Endothelial cell of umbilical vein (primary cell): ENCODE measurements around the gene PTGES3L. TPM values are rescaled to one million over a fixed set of nuclear protein-coding genes. Genes with fewer than 3 reads are reported as not detected.

Experiments
- BruUV-seq: library from RNA; stranded (reverse); fragments of 400-500 nt; replicated peaks from 2 replicates; lab custom pipeline; 2021; lab: Mats Ljungman, UMichigan
- CTCF ChIA-PET: fragments of 300-600, 350-600 bp; sonication (Branson Sonifier 250); formaldehyde crosslinking; loops from one replicate; lab custom pipeline; 2021; ENCODE audit warnings: antibody characterized with exemption, inconsistent platforms; lab: Charles Lee
- POLR2A ChIA-PET: fragments of 300-600, 350-600 bp; sonication (Branson Sonifier 250); formaldehyde crosslinking; loops from one replicate; lab custom pipeline; 2021; ENCODE audit warnings: antibody characterized with exemption, inconsistent platforms; lab: Charles Lee
- DNase-seq: peaks from one replicate; pipeline ENCODE4 v3.0.0-alpha.2; 2011; ENCODE audit warnings: low read depth, low spot score
- FAIRE-seq: peaks from 2 replicates; lab custom pipeline; 2011; peaks lifted over from hg19 to GRCh38; lab: Jason Lieb, UNC
- H2AFZ ChIP-seq: 2 replicates; pipeline ENCODE4 v1.6.0; 2012; ENCODE audit warnings: low read depth, low read length, control low read depth, inconsistent platforms
- H3K27ac ChIP-seq: 2 replicates; pipeline ENCODE4 v1.5.1; 2011; ENCODE audit warnings: low read depth, mild to moderate bottlenecking, control low read depth, low read length, moderate library complexity; ENCODE audit not compliant: insufficient read depth
- H3K27me3 ChIP-seq, 2 experiments: 2 replicates each; pipeline versions ENCODE4 v1.6.0 to v1.6.1; 2011; ENCODE audit warnings: low read length in 2 of 2, mixed read lengths in 1 of 2; ENCODE audit not compliant: control insufficient read depth in 2 of 2, insufficient read depth in 2 of 2
- H3K36me3 ChIP-seq, 2 experiments: 2 replicates in 1 of 2; 3 replicates in 1 of 2; pipeline ENCODE4 v1.5.1; 2011; ENCODE audit warnings: low read length in 2 of 2, mild to moderate bottlenecking in 1 of 2, moderate library complexity in 1 of 2; ENCODE audit not compliant: control insufficient read depth in 2 of 2, insufficient read depth in 2 of 2; ENCODE audit errors: extremely low read depth in 1 of 2
- H3K4me1 ChIP-seq: 3 replicates; pipeline ENCODE4 v1.5.1; 2011; ENCODE audit warnings: mild to moderate bottlenecking, low read length; ENCODE audit not compliant: control insufficient read depth, insufficient read depth; ENCODE audit errors: extremely low read depth
- H3K4me2 ChIP-seq: 2 replicates; pipeline ENCODE4 v1.6.1; 2011; ENCODE audit warnings: low read length, control low read depth, mixed read lengths; ENCODE audit not compliant: insufficient read depth
- H3K4me3 ChIP-seq, 3 experiments: fragments of 200-600 bp in 1 of 3; sonication (generic), shearing (Covaris generic) in 1 of 3; replicated peaks in 1 of 3; 2 replicates each; pipeline ENCODE4 v1.5.1; 2011 to 2016; ENCODE audit warnings: control low read depth in 3 of 3, low read length in 3 of 3, mild to moderate bottlenecking in 2 of 3, inconsistent platforms in 1 of 3, low read depth in 1 of 3, moderate library complexity in 1 of 3; ENCODE audit not compliant: insufficient read depth in 1 of 3
- H3K79me2 ChIP-seq: 2 replicates; pipeline ENCODE4 v1.6.0; 2012; ENCODE audit warnings: low read length, inconsistent platforms; ENCODE audit not compliant: control insufficient read depth, insufficient read depth
- H3K9ac ChIP-seq: replicated peaks from 2 replicates; pipeline ENCODE3; 2011; ENCODE audit warnings: low read length, control low read depth; ENCODE audit not compliant: insufficient read depth; ENCODE audit errors: extremely low read depth
- H3K9me1 ChIP-seq: replicated peaks from 3 replicates; pipeline ENCODE4 v1.6.0; 2011; ENCODE audit warnings: mild to moderate bottlenecking, low read length; ENCODE audit not compliant: control insufficient read depth, insufficient read depth; ENCODE audit errors: extremely low read depth
- H3K9me3 ChIP-seq: replicated peaks from 2 replicates; pipeline ENCODE4 v1.5.1; 2012; ENCODE audit warnings: low read length, inconsistent platforms; ENCODE audit not compliant: control insufficient read depth, insufficient read depth
- H4K20me1 ChIP-seq: replicated peaks from 2 replicates; pipeline ENCODE3; 2011; ENCODE audit warnings: mild to moderate bottlenecking, low read length; ENCODE audit not compliant: control insufficient read depth, insufficient read depth; ENCODE audit errors: extremely low read depth
- EZH2 ChIP-seq: IDR thresholded peaks from 2 replicates; pipeline ENCODE4 v1.6.1; 2012; ENCODE audit warnings: borderline replicate concordance, low read depth, mild to moderate bottlenecking, moderate library complexity, low read length, inconsistent platforms; ENCODE audit not compliant: severe bottlenecking
- FOS ChIP-seq: IDR thresholded peaks from 2 replicates; pipeline ENCODE4 v1.6.1; 2011; ENCODE audit warnings: mild to moderate bottlenecking, low read length, moderate library complexity, borderline replicate concordance; ENCODE audit not compliant: insufficient read depth
- GATA2 ChIP-seq: IDR thresholded peaks from 2 replicates; pipeline ENCODE4 v1.7.0; 2011; ENCODE audit warnings: low read depth, mild to moderate bottlenecking, moderate library complexity, mixed read lengths, low read length; ENCODE audit not compliant: insufficient read length, insufficient read depth
- JUN ChIP-seq: IDR thresholded peaks from 2 replicates; pipeline ENCODE4 v1.6.1; 2011; ENCODE audit warnings: borderline replicate concordance, low read depth; ENCODE audit not compliant: insufficient read length, insufficient read depth
- MYC ChIP-seq: IDR thresholded peaks from one replicate; pipeline ENCODE4 v1.6.1; 2011; ENCODE audit warnings: mild to moderate bottlenecking, low read depth, low read length
- POLR2A ChIP-seq: IDR thresholded peaks from 2 replicates; pipeline ENCODE4 v1.6.1; 2012; ENCODE audit warnings: low read depth, mild to moderate bottlenecking, control low read depth, low read length
- POLR2AphosphoS5 ChIP-seq: IDR thresholded peaks from 2 replicates; pipeline ENCODE4 v1.6.1; 2012; ENCODE audit warnings: low read depth, mild to moderate bottlenecking, control low read depth, low read length, moderate library complexity; ENCODE audit not compliant: insufficient read depth
- dilution Hi-C: fragments of 300-500 bp; cut with MboI; formaldehyde crosslinking; loops from one replicate; pipeline ENCODE4 v1.15.0; 2019; ENCODE audit warnings: low sequenced_read_pairs; ENCODE audit not compliant: extremely low pct_ligation_motif_present
- intact Hi-C: fragments of 100-400 bp; cut with micrococcal nuclease; formaldehyde crosslinking; loops from one replicate; pipeline ENCODE4 v1.10.0; 2022
- polyA plus RNA-seq, 4 experiments: library from polyadenylated mRNA; depleted of rRNA in 3 of 4; stranded (reverse) in 3 of 4; unstranded in 1 of 4; fragments of >200 nt; gene quantifications; 2 replicates each; pipeline versions ENCODE4 v1.2.1 to v1.2.3, GENCODE V29; 2011 to 2012; ENCODE audit warnings: missing spikeins in 1 of 4
- total RNA-seq: library from RNA; stranded (reverse); gene quantifications from 2 replicates; pipeline ENCODE4 v1.2.3, GENCODE V29; 2021
- TF ChIP-seq, protein P1 (sequence below): IDR thresholded peaks from 2 replicates; pipeline ENCODE4 v1.6.1; 2011; ENCODE audit not compliant: insufficient read depth, insufficient read length
- TF ChIP-seq, protein P2 (sequence below), 2 donors: IDR thresholded peaks; 1 replicate in 1 of 2; 2 replicates in 1 of 2; pipeline ENCODE4 v1.5.1; 2011; ENCODE audit warnings: low read length in 2 of 2, mild to moderate bottlenecking in 2 of 2, moderate library complexity in 2 of 2, control low read depth in 1 of 2, inconsistent platforms in 1 of 2, low read depth in 1 of 2; ENCODE audit not compliant: insufficient read depth in 1 of 2; ENCODE audit errors: extremely low read depth in 1 of 2

The PTGES3L gene
- total and polyA plus RNA-seq, 2 donors (not counting 3 experiments of a cell fraction or from before 2014, with no cell fraction given), result 0.23 TPM; not detected in 1

DNA sequence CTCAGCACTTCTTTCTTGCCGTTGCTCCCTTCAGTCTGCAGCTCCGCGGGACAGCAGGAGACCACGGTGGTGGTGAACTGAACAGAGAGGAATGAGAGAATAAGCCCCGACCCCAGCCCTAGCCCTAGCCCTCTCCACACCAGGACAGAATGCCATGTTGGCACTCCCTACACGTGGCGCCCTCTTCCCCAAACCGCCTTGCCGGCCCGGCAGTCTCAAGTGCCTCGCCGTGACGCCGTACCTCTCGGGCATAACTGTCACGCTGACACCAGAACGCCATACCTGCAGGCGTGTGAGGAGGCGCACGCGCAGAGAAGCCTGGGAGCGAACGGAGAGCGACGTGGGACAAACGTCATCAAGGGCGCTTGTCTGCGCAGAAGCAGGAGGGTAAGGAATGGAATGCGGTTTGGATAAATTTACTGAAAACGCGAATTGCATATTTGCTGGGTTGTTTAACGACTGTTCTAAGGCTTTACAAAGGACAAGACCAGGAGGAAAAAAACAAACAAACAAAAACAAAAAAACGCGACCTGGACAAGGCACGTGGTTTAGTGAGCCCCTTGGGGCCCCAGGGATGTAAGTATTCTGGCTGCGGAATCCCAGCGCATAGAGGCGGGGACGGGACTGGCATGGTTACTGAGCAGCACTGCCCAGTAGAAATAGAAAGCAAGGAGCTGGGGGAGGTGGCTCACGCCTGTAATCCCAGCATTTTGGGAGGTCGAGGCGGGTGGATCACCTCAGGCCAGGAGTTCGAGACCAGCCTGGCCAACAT, 15.5 kb downstream of the PTGES3L start, which contains the start of gene AARSD1:
Gene AARSD1 (minus strand): TSS at position 294 of the 772 bp plus-strand sequence. CDS start 14 bp downstream, at position 280.
- Histone ChIP-seq H2AFZ (peak within 1 kb of the TSS; percentile 72), H3K4me1 (peaks cover 6% of the 10 kb centered on the region), H4K20me1 (no peaks in the 10 kb centered on the region), H3K9ac (peak within 1 kb of the TSS; percentile 82), H3K36me3 (peaks cover 7 to 12% of the 10 kb centered on the region in 2 experiments), H3K4me3 (peak within 1 kb of the TSS; percentile 47 to 83 (median 63)), H3K79me2 (peaks cover 9% of the 10 kb centered on the region), H3K9me1 (no peaks in the 10 kb centered on the region), H3K27me3 (no peaks in the 10 kb centered on the region), H3K27ac (peak within 1 kb of the TSS; percentile 64), H3K4me2 (peak within 1 kb of the TSS; percentile 80), H3K9me3 (no peaks in the 10 kb centered on the region)
- dilution Hi-C loops (no loop called here), intact Hi-C loops (loop anchor here (1.0 kb wide), 2 partner anchors 16 to 34 kb away; partner anchors contain the start of genes PTGES3L, RPL27 and RUNDC1)
- peak; percentile 97 for DNase-seq
- ChIA-PET POLR2A (interaction anchor here (0.6 to 1.6 kb wide), 3 partner anchors 33 to 124 kb away, joined by 3 to 7 read pairs (median 7); partner anchors contain the start of gene RPL27), CTCF (interaction anchor here (0.6 to 2.6 kb wide), 2 partner anchors 33 to 121 kb away, joined by 3 to 14 read pairs; partner anchors contain the start of gene RPL27)
- TSS peak; percentile 49 for BruUV-seq
- TF ChIP-seq, protein P1, sequence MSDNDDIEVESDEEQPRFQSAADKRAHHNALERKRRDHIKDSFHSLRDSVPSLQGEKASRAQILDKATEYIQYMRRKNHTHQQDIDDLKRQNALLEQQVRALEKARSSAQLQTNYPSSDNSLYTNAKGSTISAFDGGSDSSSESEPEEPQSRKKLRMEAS, result peak; percentile 74
- peak; percentile 85 for TF ChIP-seq MYC
- TF ChIP-seq, protein P2, sequence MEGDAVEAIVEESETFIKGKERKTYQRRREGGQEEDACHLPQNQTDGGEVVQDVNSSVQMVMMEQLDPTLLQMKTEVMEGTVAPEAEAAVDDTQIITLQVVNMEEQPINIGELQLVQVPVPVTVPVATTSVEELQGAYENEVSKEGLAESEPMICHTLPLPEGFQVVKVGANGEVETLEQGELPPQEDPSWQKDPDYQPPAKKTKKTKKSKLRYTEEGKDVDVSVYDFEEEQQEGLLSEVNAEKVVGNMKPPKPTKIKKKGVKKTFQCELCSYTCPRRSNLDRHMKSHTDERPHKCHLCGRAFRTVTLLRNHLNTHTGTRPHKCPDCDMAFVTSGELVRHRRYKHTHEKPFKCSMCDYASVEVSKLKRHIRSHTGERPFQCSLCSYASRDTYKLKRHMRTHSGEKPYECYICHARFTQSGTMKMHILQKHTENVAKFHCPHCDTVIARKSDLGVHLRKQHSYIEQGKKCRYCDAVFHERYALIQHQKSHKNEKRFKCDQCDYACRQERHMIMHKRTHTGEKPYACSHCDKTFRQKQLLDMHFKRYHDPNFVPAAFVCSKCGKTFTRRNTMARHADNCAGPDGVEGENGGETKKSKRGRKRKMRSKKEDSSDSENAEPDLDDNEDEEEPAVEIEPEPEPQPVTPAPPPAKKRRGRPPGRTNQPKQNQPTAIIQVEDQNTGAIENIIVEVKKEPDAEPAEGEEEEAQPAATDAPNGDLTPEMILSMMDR (IDR thresholded peaks at IDR 0.05; ENCODE audit: extremely low read depth in 1 of 2, insufficient read depth in 1 of 2, low read depth in 1 of 2, low read length in 2 of 2), result no peak
- TF ChIP-seq EZH2, result no peak
- no peak for TF ChIP-seq JUN
- TF ChIP-seq FOS, result no peak
- peak; percentile 93 for TF ChIP-seq POLR2AphosphoS5
- no peak for TF ChIP-seq GATA2
- TF ChIP-seq POLR2A, result peak; percentile 85
- peak; percentile 81 for FAIRE-seq
